GM19240 (cell line): ENCODE data around the gene RNF212.
"Not testable (repeated sequence)": the region's sequence is repeated elsewhere in the genome, so short reads cannot be mapped to it uniquely, and the experiment has no call there.

ENCODE experiments used
- DNase-seq: peaks from one replicate; pipeline ENCODE4 v3.0.0; 2011; ENCODE audit warnings: low spot score; ENCODE audit not compliant: insufficient read length

Gene RNF212

DNA sequence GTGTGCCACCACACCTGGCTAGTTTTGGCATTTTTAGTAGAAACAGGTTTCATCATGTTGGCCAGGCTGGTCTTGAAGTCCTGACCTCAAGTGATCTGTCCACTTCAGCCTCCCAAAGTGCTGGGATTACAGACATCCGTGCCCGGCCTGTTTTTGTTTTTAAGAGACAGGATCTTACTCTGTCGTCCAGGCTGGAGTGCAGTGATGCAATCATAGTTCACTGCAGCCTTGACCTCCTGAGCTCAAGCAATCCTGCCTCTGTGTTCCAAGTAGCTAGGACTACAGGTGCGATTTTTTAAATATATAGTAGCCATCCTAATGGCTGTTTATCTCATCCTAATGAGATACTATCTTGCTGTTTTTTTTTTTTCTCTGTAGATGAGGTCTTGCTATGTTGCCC is 47.6 kb downstream of the RNF212 start:
- DNase-seq, result no peak

GRCh38 chr4:1062419-1062818 is 50.9 kb downstream of the RNF212 start:
- no peak for DNase-seq

- no peak for DNase-seq
Observed at GRCh38 chr4:1061760-1062159, 51.6 kb downstream of the RNF212 start.

GRCh38 chr4:1061056-1061700 is 52.2 kb downstream of the RNF212 start:
- DNase-seq, result no peak

DNA sequence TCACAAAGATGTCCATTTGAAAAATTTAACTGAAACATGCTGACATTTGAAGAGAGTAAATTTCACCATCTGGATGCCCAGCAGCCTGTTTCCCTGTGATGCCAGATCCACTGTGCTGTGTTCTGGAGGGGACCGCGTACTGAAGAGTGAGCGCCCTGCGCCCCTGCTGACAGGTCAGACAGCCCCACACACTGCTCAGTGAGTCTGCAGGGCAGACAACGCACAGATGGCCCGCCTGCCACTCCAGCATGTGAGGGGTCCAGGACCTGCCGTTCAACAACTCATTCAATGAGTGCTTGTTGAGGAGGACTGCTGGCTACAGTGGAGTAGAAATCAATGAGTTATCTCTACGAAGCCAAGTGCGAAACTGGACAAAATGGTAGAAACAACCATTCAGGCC is 52.7 kb downstream of the RNF212 start:
- DNase-seq, result no peak

GRCh38 chr4:1060121-1060520 is 53.2 kb downstream of the RNF212 start:
- DNase-seq, result no peak

- no peak for DNase-seq
Observed at GRCh38 chr4:1058997-1059665, 54.2 kb downstream of the RNF212 start.

- DNase-seq, result no peak
Observed at GRCh38 chr4:1058198-1058996, 55.0 kb downstream of the RNF212 start.

DNA sequence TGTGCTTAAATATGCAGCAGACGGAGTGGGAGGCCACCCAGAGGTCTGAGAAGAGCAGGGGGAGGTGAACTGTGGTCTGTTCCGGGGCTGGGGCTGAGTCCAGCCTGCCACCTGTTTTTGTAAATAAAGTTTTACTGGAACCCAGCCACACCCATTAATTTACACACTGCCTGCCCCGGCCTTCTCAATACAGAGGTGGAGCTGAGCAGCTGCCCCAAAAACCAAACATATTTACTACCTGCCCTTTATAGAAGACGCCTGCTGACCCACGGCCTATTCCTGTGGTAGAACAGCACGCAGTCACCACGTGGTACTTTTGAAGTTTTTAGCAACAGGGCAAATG is 56.0 kb downstream of the RNF212 start:
- DNase-seq, result no peak

DNA sequence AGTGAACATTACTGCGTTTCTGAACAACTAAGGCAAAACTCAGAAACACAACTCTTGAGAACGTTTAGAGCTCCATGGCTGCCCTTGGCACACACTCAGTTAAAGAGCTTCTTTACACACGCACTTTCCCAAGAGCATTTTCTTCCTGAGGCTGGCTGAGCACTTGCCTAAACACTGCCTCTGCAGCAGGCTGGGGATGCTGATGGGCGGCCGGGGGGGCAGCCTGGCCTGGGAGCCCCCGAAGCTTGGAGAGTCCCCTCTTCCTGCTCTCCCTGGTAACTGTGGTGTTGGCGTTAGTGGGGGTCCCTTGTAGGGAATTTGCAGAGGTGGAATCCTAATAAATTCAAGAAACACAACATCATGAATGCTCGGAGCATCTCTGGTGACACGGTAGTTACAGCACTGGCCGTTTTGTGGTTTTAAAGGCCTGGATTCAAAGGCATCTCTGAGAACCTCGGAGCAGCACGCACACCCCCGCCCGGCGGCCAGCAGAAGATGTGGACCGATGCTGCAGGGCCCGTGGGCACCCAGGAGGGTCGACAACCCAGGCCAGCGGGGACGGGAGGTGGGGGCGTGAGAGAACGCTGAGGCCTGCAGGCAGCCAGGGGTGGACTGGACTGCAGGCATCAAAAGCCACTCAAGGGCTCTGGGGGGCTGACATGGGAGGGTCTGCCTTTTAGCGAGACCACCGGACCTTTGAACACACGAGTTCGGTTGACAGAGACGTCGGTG is 56.5 kb downstream of the RNF212 start:
- no peak for DNase-seq

DNA sequence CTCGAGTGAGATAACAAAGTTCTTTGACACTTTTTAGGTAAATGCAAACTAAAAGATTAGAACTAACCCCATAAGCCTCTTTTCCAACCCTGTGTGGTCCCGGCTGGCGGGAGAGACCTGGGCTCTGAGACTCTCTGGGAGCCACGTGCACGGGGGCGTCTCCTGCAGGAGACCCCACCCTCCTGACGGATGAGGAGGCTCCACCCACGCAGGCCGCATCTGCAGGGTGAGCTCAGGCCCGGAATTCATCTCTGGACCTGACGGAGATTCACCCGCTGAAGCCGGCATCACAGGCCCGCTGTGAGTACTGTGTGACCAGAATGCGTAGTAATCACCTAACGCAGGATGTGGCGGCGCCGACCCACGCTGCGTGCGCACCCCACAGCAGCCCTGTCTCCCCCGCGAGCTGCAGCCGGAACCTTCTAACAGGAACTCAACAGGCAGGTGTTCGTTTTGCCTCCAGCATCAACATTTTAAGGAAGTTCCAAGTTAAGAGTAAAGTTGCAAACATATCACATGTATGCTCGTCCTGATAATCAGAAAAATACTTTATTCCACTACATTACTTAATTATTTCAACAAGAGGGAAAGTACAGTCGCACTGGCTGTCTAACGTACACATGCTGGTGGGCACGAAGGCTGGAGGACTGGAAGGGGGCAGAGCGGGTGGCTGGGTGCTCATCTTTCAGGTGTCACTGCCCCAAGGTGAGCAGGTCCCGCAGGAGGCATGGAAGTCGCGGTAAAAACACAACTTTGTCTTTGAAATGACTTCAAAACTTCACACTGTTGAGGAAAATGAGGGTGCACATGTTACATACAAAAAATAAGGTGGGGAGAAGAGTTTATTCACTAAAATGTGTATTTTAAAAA is 57.4 kb downstream of the RNF212 start:
- DNase-seq, result no peak

- DNase-seq, result not testable (repeated sequence)
Observed at GRCh38 chr4:1055243-1055701, 58.1 kb downstream of the RNF212 start.

DNA sequence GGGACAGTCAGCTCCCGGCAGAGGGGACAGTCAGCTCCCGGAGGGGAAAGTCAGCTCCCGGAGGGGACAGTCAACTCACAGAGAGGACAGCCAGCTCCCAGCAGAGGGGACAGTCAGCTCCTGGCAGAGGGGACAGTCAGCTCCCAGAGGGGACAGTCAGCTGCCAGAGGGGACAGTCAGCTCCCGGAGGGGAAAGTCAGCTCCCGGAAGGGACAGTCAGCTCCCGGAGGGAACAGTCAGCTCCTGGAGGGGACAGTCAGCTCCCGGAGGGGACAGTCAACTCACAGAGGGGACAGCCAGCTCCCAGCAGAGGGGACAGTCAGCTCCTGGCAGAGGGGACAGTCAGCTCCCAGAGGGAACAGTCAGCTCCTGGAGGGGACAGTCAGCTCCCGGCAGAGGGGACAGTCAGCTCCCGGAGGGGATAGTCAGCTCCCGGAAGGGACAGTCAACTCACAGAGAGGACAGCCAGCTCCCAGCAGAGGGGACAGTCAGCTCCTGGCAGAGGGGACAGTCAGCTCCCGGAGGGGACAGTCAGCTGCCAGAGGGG is 58.6 kb downstream of the RNF212 start:
- not testable (repeated sequence) for DNase-seq

DNA sequence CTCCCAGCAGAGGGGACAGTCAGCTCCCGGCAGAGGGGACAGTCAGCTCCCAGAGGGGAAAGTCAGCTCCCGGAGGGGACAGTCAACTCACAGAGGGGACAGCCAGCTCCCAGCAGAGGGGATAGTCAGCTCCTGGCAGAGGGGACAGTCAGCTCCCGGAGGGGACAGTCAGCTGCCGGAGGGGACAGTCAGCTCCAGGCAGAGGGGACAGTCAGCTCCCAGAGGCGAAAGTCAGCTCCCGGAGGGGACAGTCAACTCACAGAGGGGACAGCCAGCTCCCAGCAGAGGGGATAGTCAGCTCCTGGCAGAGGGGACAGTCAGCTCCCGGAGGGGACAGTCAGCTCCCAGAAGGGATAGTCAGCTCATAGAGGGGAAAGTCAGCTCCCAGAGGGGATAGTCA is 59.5 kb downstream of the RNF212 start:
- not testable (repeated sequence) for DNase-seq

DNA sequence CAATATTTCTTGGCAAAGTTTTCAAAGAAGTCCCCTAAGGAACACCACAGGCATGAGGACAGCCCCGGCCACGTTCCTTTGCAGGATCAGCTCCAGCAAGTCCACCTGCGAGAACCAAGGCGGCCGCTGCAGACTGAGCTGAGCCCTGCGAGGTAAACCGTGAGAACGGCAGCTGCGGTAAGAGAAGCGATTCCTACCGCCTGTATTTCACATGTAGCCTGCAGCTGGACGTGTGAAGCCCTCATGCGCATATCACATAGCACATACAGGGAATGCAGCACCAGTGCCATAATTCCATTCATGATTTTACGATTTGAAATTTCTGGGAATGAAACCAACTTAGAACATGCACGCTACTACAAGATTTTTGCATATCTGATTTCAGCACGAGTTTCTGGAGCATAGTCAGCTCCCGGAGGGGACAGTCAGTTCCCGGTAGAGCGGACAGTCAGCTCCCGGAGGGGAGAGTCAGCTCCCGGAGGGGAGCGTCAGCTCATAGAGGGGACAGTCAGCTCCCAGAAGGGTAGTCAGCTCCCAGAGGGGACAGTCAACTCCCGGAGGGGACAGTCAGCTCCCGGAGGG is 60.2 kb downstream of the RNF212 start:
- no peak for DNase-seq

GRCh38 chr4:1052231-1052671 is 61.1 kb downstream of the RNF212 start:
- DNase-seq, result no peak

GRCh38 chr4:1051472-1051871 is 61.9 kb downstream of the RNF212 start:
- DNase-seq, result no peak

DNA sequence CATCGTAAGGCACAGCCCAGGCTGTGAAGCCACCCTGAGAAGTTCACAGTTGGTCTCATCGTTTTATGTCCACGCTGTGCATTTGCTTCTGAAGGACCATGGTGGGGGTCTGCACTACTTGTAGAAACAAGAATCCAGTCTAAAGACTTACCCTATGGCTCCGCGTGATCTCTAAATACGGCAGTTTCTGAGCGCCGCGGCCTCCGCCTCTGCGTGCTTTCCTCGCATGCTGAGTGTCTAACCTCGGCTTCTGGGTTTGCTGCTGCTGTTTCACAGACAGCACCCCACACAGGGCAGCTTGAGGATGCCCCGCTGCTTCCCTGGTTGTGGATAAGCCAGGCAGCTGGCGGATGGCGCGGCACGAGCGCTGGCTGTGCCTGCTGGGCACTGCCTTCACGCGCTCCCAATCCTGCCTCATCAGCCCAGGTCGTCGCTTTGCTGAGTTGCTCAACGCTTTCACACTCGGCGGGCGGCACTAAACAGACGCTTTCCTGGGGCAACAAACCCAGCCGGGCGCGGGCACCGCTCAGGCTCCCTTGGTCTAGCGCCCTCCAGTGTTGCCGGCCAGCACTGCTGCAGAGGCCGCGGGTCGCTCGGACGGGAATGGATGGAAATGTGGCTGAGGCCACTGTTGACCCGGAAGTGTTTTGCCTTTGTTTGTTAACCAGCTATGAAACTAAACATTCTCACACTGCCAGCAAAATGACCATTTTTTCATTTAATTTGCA is 62.7 kb downstream of the RNF212 start:
- DNase-seq, result no peak

DNA sequence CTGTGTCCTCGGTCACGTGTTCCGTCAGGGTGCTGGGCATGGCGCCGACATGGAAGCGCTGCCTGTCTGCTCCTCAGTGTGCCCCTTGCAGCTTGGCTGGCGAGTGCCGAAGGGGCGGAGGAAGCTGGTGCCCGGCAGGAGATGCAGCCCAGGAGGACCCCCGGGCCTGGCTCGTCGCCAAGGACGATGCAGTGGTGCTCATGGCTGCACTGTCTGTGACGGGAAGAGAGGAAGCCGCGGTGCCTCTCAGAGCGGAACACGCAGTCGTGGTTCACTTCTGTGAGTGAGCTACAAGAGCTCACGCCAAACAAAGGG is 63.8 kb downstream of the RNF212 start:
- DNase-seq, result no peak
